GOT3 (cell line): ENCODE measurements around the gene MIPOL1.
"Not testable (repeated sequence)": the region's sequence is repeated elsewhere in the genome, so short reads cannot be mapped to it uniquely, and the experiment has no call there.

Experiments
- DNase-seq: peaks from one replicate; lab custom pipeline; 2025; ENCODE audit warnings: mixed read lengths; lab: John Stamatoyannopoulos, UW

MIPOL1 gene

GRCh38 chr14:37285220-37285619, 87.5 kb downstream of the MIPOL1 start:
- no peak for DNase-seq

GRCh38 chr14:37289688-37290087, 92.0 kb downstream of the MIPOL1 start:
- no peak for DNase-seq

- DNase-seq: not testable (repeated sequence)
These were observed 97.5 kb downstream of the MIPOL1 start for GRCh38 chr14:37295262-37295661.

- no peak for DNase-seq
These were observed 113.5 kb downstream of the MIPOL1 start for GRCh38 chr14:37311252-37311651.

GRCh38 chr14:37318938-37319337, 121.2 kb downstream of the MIPOL1 start:
- DNase-seq: no peak

GRCh38 chr14:37320106-37320505, 122.4 kb downstream of the MIPOL1 start:
- no peak for DNase-seq

GRCh38 chr14:37325332-37325731, 127.6 kb downstream of the MIPOL1 start:
- DNase-seq: no peak

GRCh38 chr14:37326434-37326833, 128.7 kb downstream of the MIPOL1 start:
- no peak for DNase-seq

- not testable (repeated sequence) for DNase-seq
These were observed 130.2 kb downstream of the MIPOL1 start for GRCh38 chr14:37327933-37328332.

GRCh38 chr14:37328673-37329072, 130.9 kb downstream of the MIPOL1 start:
- DNase-seq: no peak

GRCh38 chr14:37329189-37330001, 131.7 kb downstream of the MIPOL1 start:
- no peak for DNase-seq

GRCh38 chr14:37330910-37331309, 133.2 kb downstream of the MIPOL1 start:
- DNase-seq: no peak

- DNase-seq: no peak
These were observed 142.6 kb downstream of the MIPOL1 start for GRCh38 chr14:37340353-37340752.

GRCh38 chr14:37343307-37344094, 145.8 kb downstream of the MIPOL1 start:
- no peak for DNase-seq

GRCh38 chr14:37363661-37364060, 165.9 kb downstream of the MIPOL1 start:
- no peak for DNase-seq

- no peak for DNase-seq
These were observed 171.7 kb downstream of the MIPOL1 start for GRCh38 chr14:37369425-37369824.

GRCh38 chr14:37375566-37375965, 177.8 kb downstream of the MIPOL1 start:
- DNase-seq: no peak

GRCh38 chr14:37376944-37377609, 179.3 kb downstream of the MIPOL1 start:
- DNase-seq: no peak

- no peak for DNase-seq
These were observed 187.3 kb downstream of the MIPOL1 start for GRCh38 chr14:37384870-37385596.

GRCh38 chr14:37397157-37397940, 199.6 kb downstream of the MIPOL1 start:
- DNase-seq: not testable (repeated sequence)

GRCh38 chr14:37397941-37398215, 200.1 kb downstream of the MIPOL1 start:
- no peak for DNase-seq
